NCI-H345 treated with DMSO at 0.1 percent for 48 hours (cell line): ENCODE results near the gene FBLN1.
"Not testable (repeated sequence)": the region's sequence is repeated elsewhere in the genome, so short reads cannot be mapped to it uniquely, and the experiment has no call there.

ENCODE experiments used
- DNase-seq: peaks from one replicate; lab custom pipeline; 2025; ENCODE audit not compliant: unreplicated experiment; lab: John Stamatoyannopoulos, UW

The FBLN1 gene

GRCh38 chr22:45582955-45583320 lies 80.3 kb downstream of the FBLN1 start:
- no peak for DNase-seq

- DNase-seq = no peak
Measured at GRCh38 chr22:45583504-45583903, 80.8 kb downstream of the FBLN1 start.

GRCh38 chr22:45584121-45584570 lies 81.5 kb downstream of the FBLN1 start:
- DNase-seq = no peak

- DNase-seq = no peak
Measured at GRCh38 chr22:45584621-45585436, 82.1 kb downstream of the FBLN1 start.

- DNase-seq = no peak
Measured at GRCh38 chr22:45585437-45585755, 82.7 kb downstream of the FBLN1 start.

- no peak for DNase-seq
Measured at GRCh38 chr22:45585946-45586540, 83.4 kb downstream of the FBLN1 start.

- DNase-seq = no peak
Measured at GRCh38 chr22:45586651-45587405, 84.1 kb downstream of the FBLN1 start.

GRCh38 chr22:45587638-45588505 lies 85.2 kb downstream of the FBLN1 start:
- DNase-seq = no peak

GRCh38 chr22:45589556-45589955 lies 86.9 kb downstream of the FBLN1 start:
- DNase-seq = no peak

- DNase-seq = no peak
Measured at GRCh38 chr22:45590262-45590661, 87.6 kb downstream of the FBLN1 start.

- DNase-seq = not testable (repeated sequence)
Measured at GRCh38 chr22:45591633-45592213, 89.0 kb downstream of the FBLN1 start.

- no peak for DNase-seq
Measured at GRCh38 chr22:45594123-45594941, 91.6 kb downstream of the FBLN1 start.

- no peak for DNase-seq
Measured at GRCh38 chr22:45597460-45598192, 94.9 kb downstream of the FBLN1 start.

- no peak for DNase-seq
Measured at GRCh38 chr22:45598596-45599217, 96.0 kb downstream of the FBLN1 start.

GRCh38 chr22:45599836-45600577 lies 97.3 kb downstream of the FBLN1 start:
- DNase-seq = peak; percentile 49

- DNase-seq = no peak
Measured at GRCh38 chr22:45600790-45601730, 98.4 kb downstream of the FBLN1 start.
